Pancreas (tissue), 10 donors: ENCODE measurements around the gene PMEPA1. TPM values are rescaled to one million over a fixed set of nuclear protein-coding genes. Genes with fewer than 3 reads are reported as not detected.

Source experiments
- ATAC-seq, 4 donors: fragments of 200-7000 bp; cut with Tn5 transposase; one replicate each; pipeline versions ENCODE4 v1.8.0 to v1.9.1; 2020; ENCODE audit warnings: mild to moderate bottlenecking in 4 of 4, moderate library complexity in 4 of 4
- DNase-seq, 6 donors: peaks; one replicate each; pipeline ENCODE4 v3.0.0-alpha.2; 2020
- FAIRE-seq: peaks from 2 replicates; lab custom pipeline; 2012; peaks lifted over from hg19 to GRCh38; lab: Jason Lieb, UNC
- H3K27ac ChIP-seq, 4 donors: fragments of 200-600 bp; sonication (generic); 1 replicate in 3 of 4; 2 replicates in 1 of 4; pipeline versions ENCODE4 v1.5.0 to v1.8.0; 2020
- H3K27me3 ChIP-seq, 4 donors: fragments of 200-600 bp; one replicate each; pipeline ENCODE4 v1.8.0; 2021
- H3K36me3 ChIP-seq, 3 donors: fragments of 200-600 bp; sonication (generic) in 1 of 3; one replicate each; pipeline versions ENCODE4 v1.5.0 to v1.8.0; 2020 to 2021
- H3K4me1 ChIP-seq, 3 donors: fragments of 200-600 bp; one replicate each; pipeline ENCODE4 v1.8.0; 2021
- H3K4me3 ChIP-seq, 4 donors: fragments of 200-600 bp; sonication (generic) in 2 of 4; one replicate each; pipeline versions ENCODE4 v1.5.0 to v1.8.0; 2020 to 2021
- H3K9me3 ChIP-seq, 4 donors: fragments of 200-600 bp; one replicate each; pipeline ENCODE4 v1.8.0; 2021
- CTCF ChIP-seq, 4 donors: fragments of 200-600 bp; sonication (generic) in 3 of 4; IDR thresholded peaks; one replicate each; pipeline versions ENCODE4 v1.5.0 to v1.8.0; 2021; ENCODE audit warnings: antibody characterized with exemption in 4 of 4
- WGBS, 2 donors: extraction: QIAGEN DNeasy Blood & Tissue Kit; methylation state at CpG; one replicate each; pipeline ENCODE4 v1.1.7; 2013; 5-methylcytosine and 5-hydroxymethylcytosine counted together
- intact Hi-C, 3 donors: fragments of 100-400 bp; cut with DNase I; formaldehyde crosslinking; loops; one replicate each; pipeline versions ENCODE4 v1.11.1 to v1.14.2; 2022
- polyA plus RNA-seq, 2 donors: library from polyadenylated mRNA; stranded (reverse); fragments of 200-250 nt; gene quantifications; one replicate each; pipeline ENCODE4 v1.2.3, GENCODE V29; 2013
- total RNA-seq, 6 donors: library from RNA; stranded (reverse); fragmentation: NEBNext Ultra II Directional in 4 of 6; extraction: Animal tissue kit (Norgen Biotek cat#: 25700) in 4 of 6; gene quantifications; one replicate each; pipeline versions ENCODE4 v1.2.1 to v1.2.4, GENCODE V29; 2021 to 2023
- donor health status: healthy with polysubstance abuse.
- donor health status: DM: no; HTN: no; CAD: no; lungs with moderate emphysema.
- donor health status: DM: no; HTN: no; CAD: no.
- donor health status: control.
- donor health status: control.
- donor health status: Bipolar disorder and iron deficiency.
- donor health status: DM: yes; HTN: yes; CAD: no.
- donor health status: DM: no; HTN: no; CAD: no.
- donor health status: DM: no; HTN: no; CAD: no.
- donor health status: DM: yes; HTN: yes; CAD: no.

The PMEPA1 gene
- total and polyA plus RNA-seq, 8 donors: 24.8 to 98.2 (median 33.6) TPM

- peaks cover 4 to 6% (median 4%) of the 10 kb centered on the region in 3 donors for H3K4me1 ChIP-seq
- DNase-seq (no peak), FAIRE-seq (peak; percentile 80), ATAC-seq (peak in 3 of 4 donors; percentile 37 to 70 (median 51))
- H3K27ac ChIP-seq: peak overlapping the region in 2 of 4 donors; percentile 40 to 42
- no peak overlapping the region for H3K4me3 ChIP-seq
- H3K36me3 ChIP-seq: no peaks in the 10 kb centered on the region
- intact Hi-C loops: no loop called here
- no peaks in the 10 kb centered on the region for H3K27me3 ChIP-seq
- 73 to 76% methylated on average over 17 of the region's 17 CpGs for WGBS, 2 donors
- H3K9me3 ChIP-seq: no peaks in the 10 kb centered on the region
- TF ChIP-seq CTCF (IDR thresholded peaks at IDR 0.05): no peak
These were observed 11.5 kb downstream of the PMEPA1 start for GRCh38 chr20:57698116-57698866.

- FAIRE-seq (no peak), ATAC-seq (no peak), DNase-seq (no peak)
- Histone ChIP-seq H3K4me3 (no peak overlapping the region), H3K36me3 (no peaks in the 10 kb centered on the region), H3K27ac (peak overlapping the region in 2 of 4 donors; percentile 12 to 42), H3K4me1 (peaks cover 4 to 6% (median 4%) of the 10 kb centered on the region in 3 donors), H3K9me3 (no peaks in the 10 kb centered on the region), H3K27me3 (no peaks in the 10 kb centered on the region)
- 45 to 59% methylated on average over 7 of the region's 7 CpGs for WGBS, 2 donors
- no peak for TF ChIP-seq CTCF (IDR thresholded peaks at IDR 0.05)
- intact Hi-C loops: no loop called here
These were observed 12.3 kb downstream of the PMEPA1 start for GRCh38 chr20:57697543-57697942.

- no peak for FAIRE-seq
- Histone ChIP-seq H3K27ac (peak overlapping the region in 3 of 4 donors; percentile 40 to 77 (median 66)), H3K9me3 (no peaks in the 10 kb centered on the region), H3K4me3 (no peak overlapping the region), H3K36me3 (no peaks in the 10 kb centered on the region), H3K27me3 (no peaks in the 10 kb centered on the region), H3K4me1 (peaks cover 4 to 6% (median 4%) of the 10 kb centered on the region in 3 donors)
- TF ChIP-seq CTCF (IDR thresholded peaks at IDR 0.05): no peak
- intact Hi-C loops: no loop called here
- WGBS, 2 donors: 89 to 94% methylated on average over 12 of the region's 12 CpGs
- ATAC-seq: no peak
- DNase-seq: peak in 1 of 6 donors; percentile 14
These were observed 13.3 kb downstream of the PMEPA1 start for GRCh38 chr20:57696401-57696961.

GRCh38 chr20:57695940-57696339, 13.9 kb downstream of the PMEPA1 start:
- H3K36me3 ChIP-seq: no peaks in the 10 kb centered on the region

More at GRCh38 chr20:57695940-57696339, 13.9 kb downstream of the PMEPA1 start:
- WGBS, 2 donors: 55% methylated on average over 5 of the region's 5 CpGs
- TF ChIP-seq CTCF (IDR thresholded peaks at IDR 0.05): no peak
- intact Hi-C loops: no loop called here
- Histone ChIP-seq H3K4me3 (no peak overlapping the region), H3K27ac (peak overlapping the region; percentile 40 to 77 (median 64)), H3K4me1 (peaks cover 4 to 6% (median 4%) of the 10 kb centered on the region in 3 donors), H3K9me3 (no peaks in the 10 kb centered on the region), H3K27me3 (no peaks in the 10 kb centered on the region)
- ATAC-seq: no peak
- DNase-seq: no peak
- FAIRE-seq: no peak
